ENCODE measurements around the gene VAC14.

VAC14 gene

GRCh38 chr16:70684146-70685060, 116.6 kb downstream of the VAC14 start:
- no peak overlapping the region for H3K4me3 Mint-ChIP-seq
- no peaks in the 10 kb centered on the region for H3K9me3 Mint-ChIP-seq
- intact Hi-C loops (cut with micrococcal nuclease): no loop called here
- peaks cover 26% of the 10 kb centered on the region for H3K36me3 Mint-ChIP-seq (ENCODE audit: low read depth)
- H3K4me1 Mint-ChIP-seq (ENCODE audit: low read depth): no peaks in the 10 kb centered on the region
- peaks cover 28% of the 10 kb centered on the region for H3K27me3 Mint-ChIP-seq
- no peak overlapping the region for H3K27ac Mint-ChIP-seq

- Mint-ChIP-seq H3K36me3 (ENCODE audit: low read depth) (peaks cover 15% of the 10 kb centered on the region), H3K4me3 (no peak overlapping the region), H3K9me3 (no peaks in the 10 kb centered on the region), H3K27ac (no peak overlapping the region), H3K27me3 (peaks cover 28% of the 10 kb centered on the region), H3K4me1 (ENCODE audit: low read depth) (no peaks in the 10 kb centered on the region)
- intact Hi-C loops (cut with micrococcal nuclease): no loop called here
Measured at GRCh38 chr16:70683146-70683944, 117.6 kb downstream of the VAC14 start.

GRCh38 chr16:70682239-70683145, 118.5 kb downstream of the VAC14 start:
- Mint-ChIP-seq H3K4me3 (no peak overlapping the region), H3K27me3 (peaks cover 28% of the 10 kb centered on the region), H3K4me1 (ENCODE audit: low read depth) (no peaks in the 10 kb centered on the region), H3K36me3 (ENCODE audit: low read depth) (peaks cover 7% of the 10 kb centered on the region), H3K9me3 (no peaks in the 10 kb centered on the region), H3K27ac (no peak overlapping the region)
- intact Hi-C loops (cut with micrococcal nuclease): no loop called here

GRCh38 chr16:70681382-70682238, 119.3 kb downstream of the VAC14 start:
- no peak overlapping the region for H3K27ac Mint-ChIP-seq
- H3K27me3 Mint-ChIP-seq: peaks cover 20% of the 10 kb centered on the region
- H3K4me3 Mint-ChIP-seq: no peak overlapping the region
- intact Hi-C loops (cut with micrococcal nuclease): no loop called here
- no peaks in the 10 kb centered on the region for H3K36me3 Mint-ChIP-seq (ENCODE audit: low read depth)
- H3K9me3 Mint-ChIP-seq: no peaks in the 10 kb centered on the region
- no peaks in the 10 kb centered on the region for H3K4me1 Mint-ChIP-seq (ENCODE audit: low read depth)

GRCh38 chr16:70680495-70681381, 120.2 kb downstream of the VAC14 start:
- no peaks in the 10 kb centered on the region for H3K9me3 Mint-ChIP-seq
- H3K4me3 Mint-ChIP-seq: no peak overlapping the region
- H3K27me3 Mint-ChIP-seq: peaks cover 15% of the 10 kb centered on the region
- H3K4me1 Mint-ChIP-seq (ENCODE audit: low read depth): no peaks in the 10 kb centered on the region
- intact Hi-C loops (cut with micrococcal nuclease): no loop called here
- H3K27ac Mint-ChIP-seq: no peak overlapping the region
- H3K36me3 Mint-ChIP-seq (ENCODE audit: low read depth): no peaks in the 10 kb centered on the region

GRCh38 chr16:70679671-70680494, 121.1 kb downstream of the VAC14 start:
- Mint-ChIP-seq H3K27ac (no peak overlapping the region), H3K36me3 (ENCODE audit: low read depth) (no peaks in the 10 kb centered on the region), H3K4me1 (ENCODE audit: low read depth) (no peaks in the 10 kb centered on the region), H3K4me3 (no peak overlapping the region), H3K9me3 (no peaks in the 10 kb centered on the region), H3K27me3 (peaks cover 10% of the 10 kb centered on the region)
- intact Hi-C loops (cut with micrococcal nuclease): no loop called here

- Mint-ChIP-seq H3K4me3 (no peak overlapping the region), H3K9me3 (no peaks in the 10 kb centered on the region), H3K4me1 (ENCODE audit: low read depth) (no peaks in the 10 kb centered on the region), H3K27me3 (peaks cover 3% of the 10 kb centered on the region), H3K27ac (no peak overlapping the region), H3K36me3 (ENCODE audit: low read depth) (peaks cover 3% of the 10 kb centered on the region)
- intact Hi-C loops (cut with micrococcal nuclease): no loop called here
Measured at GRCh38 chr16:70678898-70679670, 121.9 kb downstream of the VAC14 start.

- Mint-ChIP-seq H3K36me3 (ENCODE audit: low read depth) (peaks cover 4% of the 10 kb centered on the region), H3K4me1 (ENCODE audit: low read depth) (no peaks in the 10 kb centered on the region), H3K27me3 (no peaks in the 10 kb centered on the region), H3K27ac (no peak overlapping the region), H3K4me3 (no peak overlapping the region), H3K9me3 (no peaks in the 10 kb centered on the region)
- intact Hi-C loops (cut with micrococcal nuclease): no loop called here
Measured at GRCh38 chr16:70678121-70678897, 122.6 kb downstream of the VAC14 start.

GRCh38 chr16:70677499-70678120, 123.3 kb downstream of the VAC14 start:
- intact Hi-C loops (cut with micrococcal nuclease): no loop called here
- no peaks in the 10 kb centered on the region for H3K4me1 Mint-ChIP-seq (ENCODE audit: low read depth)
- H3K27me3 Mint-ChIP-seq: no peaks in the 10 kb centered on the region
- H3K4me3 Mint-ChIP-seq: no peak overlapping the region
- no peak overlapping the region for H3K27ac Mint-ChIP-seq
- peaks cover 10% of the 10 kb centered on the region for H3K36me3 Mint-ChIP-seq (ENCODE audit: low read depth)
- H3K9me3 Mint-ChIP-seq: no peaks in the 10 kb centered on the region

GRCh38 chr16:70676675-70677498, 124.1 kb downstream of the VAC14 start:
- no peaks in the 10 kb centered on the region for H3K4me1 Mint-ChIP-seq (ENCODE audit: low read depth)
- no peak overlapping the region for H3K4me3 Mint-ChIP-seq
- H3K9me3 Mint-ChIP-seq: no peaks in the 10 kb centered on the region
- H3K27ac Mint-ChIP-seq: no peak overlapping the region
- intact Hi-C loops (cut with micrococcal nuclease): no loop called here
- peaks cover 10% of the 10 kb centered on the region for H3K36me3 Mint-ChIP-seq (ENCODE audit: low read depth)
- H3K27me3 Mint-ChIP-seq: no peaks in the 10 kb centered on the region
